Activated CD8-positive, alpha-beta memory T cell treated with anti-CD3 and anti-CD28 coated beads for 1 hour (primary cell): ENCODE data around the gene MRPL11.

Experiments used
- DNase-seq, 2 donors: peaks; one replicate each; pipeline ENCODE4 v3.0.0-alpha.2; 2020; ENCODE audit warnings: low read depth in 1 of 2; ENCODE audit errors: extremely low read depth in 1 of 2

Gene MRPL11

DNA sequence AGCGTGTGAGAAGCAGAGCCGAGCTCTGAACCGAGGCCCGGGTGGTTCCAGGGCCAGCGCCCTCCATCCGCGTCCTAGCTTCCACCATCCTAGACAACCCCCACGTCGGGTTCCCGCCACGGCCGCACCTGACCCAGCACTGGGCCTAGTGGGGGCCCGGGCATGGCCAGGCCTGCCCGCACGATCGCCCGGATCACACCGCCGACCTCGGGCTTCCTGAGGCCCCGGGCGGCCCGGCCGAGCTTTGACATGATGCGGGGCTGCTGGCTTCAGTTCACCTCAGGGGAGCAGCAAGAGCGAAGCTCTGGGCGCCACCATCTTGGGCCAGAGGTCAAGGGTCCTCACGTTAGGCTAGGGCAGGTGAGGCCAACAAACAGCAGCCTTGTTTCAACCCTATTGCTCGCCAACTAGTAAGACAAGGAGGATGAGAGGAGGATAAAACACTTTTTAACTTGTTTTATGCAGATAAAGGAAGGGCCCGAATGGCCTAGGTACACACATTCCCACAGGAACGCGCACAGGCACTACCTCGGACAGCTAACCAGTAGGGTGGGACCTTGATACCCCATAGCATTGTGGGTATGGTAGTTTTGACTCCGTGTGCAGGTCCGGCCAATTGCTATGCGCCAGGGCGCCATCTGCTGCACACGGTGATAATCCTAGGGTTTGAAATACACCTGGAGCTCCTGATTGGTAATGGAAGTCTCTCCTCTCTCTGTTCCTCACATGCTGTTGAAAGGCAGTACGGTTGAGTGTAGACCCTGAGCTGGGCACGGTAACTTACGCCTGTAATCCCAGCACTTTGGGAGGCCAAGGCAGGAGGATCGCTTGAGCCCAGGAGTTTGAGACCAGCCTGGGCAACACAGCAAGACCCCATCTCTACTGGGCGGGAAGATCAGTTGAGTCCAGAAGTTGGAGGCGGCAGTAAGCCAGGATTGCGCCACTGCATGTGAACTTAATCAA lies at the start of gene MRPL11:
TSS of gene MRPL11 (minus strand) at position 345 of the 963 bp plus-strand sequence. CDS start at position 251, 94 bp downstream.
- DNase-seq = peak; percentile 68 to 77

DNA sequence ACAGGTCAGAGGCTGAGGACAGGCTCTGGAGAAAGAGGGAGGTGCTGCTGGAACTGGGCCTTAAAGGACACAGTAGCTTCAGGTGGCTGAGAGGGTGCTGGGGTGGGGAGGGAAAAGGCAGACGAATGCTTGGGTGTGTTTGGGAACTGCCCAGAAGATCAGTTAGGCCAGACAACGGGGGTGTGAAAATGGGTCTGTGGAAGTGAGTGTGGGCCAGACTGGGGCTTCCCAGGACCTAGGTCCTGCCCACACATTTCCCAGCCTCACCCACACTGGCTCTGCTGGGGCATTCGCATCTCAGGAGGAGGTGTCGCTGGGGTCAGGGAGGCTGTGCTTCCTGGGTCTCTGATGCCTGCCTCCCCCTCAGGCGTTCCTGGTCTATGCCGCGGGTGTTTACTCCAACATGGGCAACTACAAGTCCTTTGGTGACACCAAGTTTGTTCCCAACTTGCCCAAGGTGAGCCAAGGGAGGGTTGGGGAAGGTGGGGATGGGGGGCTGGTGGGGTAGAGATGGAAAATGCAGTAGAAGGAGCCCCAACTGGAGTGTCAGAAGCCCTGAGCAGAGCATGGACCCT lies 46.2 kb upstream of the MRPL11 start:
- DNase-seq = no peak

DNA sequence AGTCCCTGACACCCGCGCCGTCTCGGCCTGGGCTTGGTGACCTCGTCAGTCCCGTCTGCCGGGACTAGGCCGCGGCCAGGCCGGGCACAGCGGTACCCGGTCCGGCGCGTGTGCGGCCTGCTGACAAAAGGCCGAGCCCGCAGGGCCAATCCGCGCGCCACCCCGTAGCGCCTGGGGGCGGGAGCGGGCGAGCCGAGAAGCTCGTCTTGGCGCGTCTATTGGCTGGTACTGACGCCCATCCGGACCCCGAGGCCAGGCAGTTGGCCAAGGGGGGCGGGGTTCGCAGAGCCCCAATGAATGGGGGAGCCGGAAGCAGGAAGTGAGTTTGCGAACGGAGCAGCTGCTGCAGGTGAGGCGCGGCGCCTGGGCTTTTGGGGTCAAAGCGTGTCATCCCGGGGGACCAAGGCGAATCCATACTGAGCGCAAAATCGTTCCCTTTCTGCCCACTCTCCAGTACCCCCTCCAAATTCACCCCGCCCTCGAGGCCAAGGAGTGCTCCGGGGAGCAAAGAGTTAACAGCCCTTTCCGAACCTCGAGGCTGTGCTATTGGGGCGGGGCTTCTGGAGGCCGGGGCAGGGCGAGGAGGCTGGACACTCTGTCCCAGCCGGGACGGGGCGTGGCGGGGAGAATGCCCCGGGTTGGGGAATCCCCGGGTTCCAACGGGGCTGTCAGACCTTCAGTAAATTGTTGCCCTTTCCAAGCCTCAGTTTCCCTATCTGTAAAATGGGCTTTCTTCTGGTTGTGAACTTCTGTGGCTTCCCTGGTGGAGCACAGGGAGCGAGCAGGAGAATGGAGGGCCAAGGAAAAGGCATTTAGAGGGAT lies 41.7 kb upstream of the MRPL11 start, which contains the start of gene DPP3:
TSS of gene DPP3 (plus strand) at position 318 of the 822 bp plus-strand sequence. CDS start 1,767 bp downstream, outside the sequence.
- DNase-seq = peak; percentile 88 to 91

DNA sequence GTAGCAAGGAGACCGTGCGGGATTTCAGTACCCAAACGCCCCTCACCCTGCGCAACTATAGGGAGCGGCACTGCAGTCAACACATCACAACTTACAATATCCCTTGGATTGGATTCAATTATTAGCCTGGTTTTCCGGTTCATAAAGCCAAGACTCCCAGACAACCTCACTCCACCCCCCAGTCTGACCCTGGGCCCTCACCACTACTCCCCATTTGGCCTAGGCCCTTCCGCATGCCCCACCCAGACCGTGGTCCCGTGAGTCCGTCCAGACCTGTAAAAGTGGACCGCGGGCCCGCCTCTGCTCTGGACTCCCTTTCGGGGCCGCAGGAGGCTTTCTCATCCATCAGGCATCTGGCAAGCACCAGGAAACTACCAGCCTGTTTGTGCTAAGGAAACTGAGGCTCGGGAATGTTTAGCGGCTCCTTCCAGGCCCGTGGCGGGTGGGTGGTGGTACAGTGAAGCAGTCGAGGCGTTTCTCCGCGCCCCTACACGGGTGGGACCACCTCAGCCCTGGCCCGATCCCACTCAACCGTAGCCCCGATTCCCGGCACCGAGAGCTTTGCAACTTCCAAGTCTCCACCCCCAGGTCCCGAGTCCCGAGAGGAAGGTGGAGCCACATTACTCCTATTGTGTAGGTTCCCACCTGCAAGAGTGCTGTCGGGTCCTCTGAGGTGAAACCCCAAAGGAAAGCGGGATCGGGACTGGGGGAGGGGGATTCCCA lies 40.9 kb upstream of the MRPL11 start:
- DNase-seq = no peak

DNA sequence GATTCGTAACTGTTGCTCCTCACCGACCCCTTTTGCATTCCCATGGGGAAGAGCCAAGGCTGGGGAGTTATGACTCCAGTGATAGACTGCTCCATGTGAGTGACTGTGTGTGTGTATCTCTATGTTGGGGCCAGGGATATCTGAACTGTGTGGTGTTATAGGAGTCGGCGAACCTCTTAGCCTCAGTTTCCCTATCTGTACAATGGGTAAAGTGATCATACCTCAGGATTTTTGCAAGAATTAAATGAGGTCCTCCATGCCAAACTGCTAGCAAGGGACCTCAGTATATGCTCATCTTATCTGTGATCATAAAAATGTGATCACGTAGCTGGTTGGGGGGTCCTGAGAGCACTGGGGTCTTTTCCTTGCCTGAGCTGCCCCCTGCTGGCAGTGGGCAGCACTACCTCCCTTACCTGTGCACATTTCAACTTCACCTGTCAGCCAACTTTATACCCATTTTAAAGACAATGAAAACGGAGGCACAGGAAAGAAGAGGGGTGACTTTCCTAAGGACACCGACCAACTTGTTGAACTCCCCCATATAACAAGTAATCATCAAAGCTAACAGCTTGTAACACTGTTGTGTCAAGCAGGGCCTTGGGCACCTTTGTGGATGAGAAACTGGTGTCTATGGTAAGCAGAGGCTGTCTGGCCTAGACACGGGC lies 40.2 kb upstream of the MRPL11 start:
- no peak for DNase-seq

DNA sequence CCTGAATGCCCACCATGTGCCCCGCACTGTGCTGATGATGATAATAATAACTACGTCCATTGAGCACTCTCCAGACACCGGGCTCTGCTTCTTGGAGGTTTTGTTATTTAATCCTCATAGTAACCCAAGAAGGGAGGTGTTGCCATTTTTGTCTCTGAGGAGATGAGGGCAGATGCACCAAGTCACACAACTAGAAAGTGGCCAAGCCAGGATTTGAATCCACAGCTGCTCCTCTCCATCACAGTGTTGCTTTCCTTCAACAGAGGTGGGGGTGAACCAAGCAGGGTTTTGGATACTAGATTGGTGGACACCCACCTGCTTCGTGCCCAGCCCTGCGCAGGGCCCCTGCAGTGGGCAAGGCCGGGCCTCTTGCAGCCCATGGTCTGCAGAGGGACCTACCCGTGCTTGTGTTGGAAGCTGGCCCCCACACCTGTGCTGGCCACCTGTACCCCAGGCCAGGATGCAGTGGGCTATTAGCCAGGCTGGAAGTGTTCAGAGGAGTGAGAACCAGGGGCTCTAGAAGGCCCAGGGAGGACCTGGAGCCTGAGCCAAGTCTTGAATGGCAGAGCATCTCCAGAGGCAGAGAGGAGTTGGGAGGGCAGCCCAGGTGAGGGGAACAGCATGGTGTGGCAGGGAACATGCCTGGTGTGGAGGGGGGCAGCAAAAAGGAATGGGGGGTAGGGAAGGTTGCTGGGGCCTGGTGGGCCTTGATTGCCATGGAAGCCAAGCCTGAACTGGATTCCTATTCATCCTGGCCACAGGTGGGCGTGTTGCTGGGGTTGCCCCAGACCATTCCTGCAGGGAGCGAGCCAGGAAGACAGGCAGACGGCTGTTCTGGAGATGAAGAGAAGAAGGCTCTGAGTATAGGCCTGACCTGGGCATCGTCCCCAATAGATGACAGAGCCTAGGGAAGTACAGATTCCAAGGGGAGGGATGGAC lies 38.9 kb upstream of the MRPL11 start:
- DNase-seq = no peak

DNA sequence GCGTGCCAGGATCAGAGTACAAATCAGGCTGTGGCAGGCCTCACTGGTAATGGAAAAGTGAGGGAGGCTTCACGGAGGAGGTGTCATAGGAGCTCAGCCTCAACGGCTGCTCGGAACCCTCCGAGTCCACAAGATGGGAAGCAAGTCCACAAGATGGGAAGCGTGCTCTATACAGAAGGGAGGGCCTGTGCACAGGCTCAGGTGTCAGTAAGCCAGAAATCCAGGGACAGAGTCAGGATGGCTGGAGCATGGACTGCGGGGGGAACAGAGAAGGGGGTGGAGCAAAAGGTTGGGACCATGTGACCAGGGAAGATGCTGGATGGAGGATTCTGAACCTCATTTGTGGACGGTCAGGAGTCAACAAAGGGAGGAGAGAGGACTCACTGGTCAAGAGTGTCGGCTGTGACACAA lies 38.2 kb upstream of the MRPL11 start:
- no peak for DNase-seq

DNA sequence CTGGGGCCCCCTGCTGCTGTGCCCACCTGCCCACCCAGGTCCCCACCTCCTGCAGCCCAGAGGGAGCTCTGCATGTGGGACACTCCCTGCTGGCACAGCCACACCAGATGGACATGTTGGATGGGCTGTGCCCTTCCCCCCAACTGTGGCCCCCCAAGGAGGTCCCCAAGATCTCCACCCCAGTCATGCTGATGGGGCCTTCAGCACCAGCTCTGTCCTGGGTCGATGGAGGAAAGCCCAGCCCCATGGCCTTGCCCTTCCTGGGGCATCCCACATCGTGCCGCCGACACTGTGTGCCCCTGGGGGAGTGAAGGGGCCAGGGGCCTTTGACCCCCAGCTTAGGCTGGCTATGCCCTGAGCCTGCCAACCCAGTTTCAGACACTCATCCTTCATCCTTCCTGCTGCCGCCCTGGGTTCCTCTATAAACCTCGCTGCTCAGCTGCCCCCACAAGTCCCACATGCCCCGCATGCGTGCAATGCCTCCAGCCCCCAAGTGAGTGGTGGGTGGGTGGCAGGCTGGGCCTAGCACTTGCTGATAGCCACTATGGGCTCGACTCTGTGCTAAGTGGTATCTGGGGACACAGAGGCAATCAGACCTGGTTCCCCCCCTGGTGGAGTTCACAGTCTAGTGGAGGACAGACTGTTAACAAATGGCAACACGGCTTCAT lies 37.7 kb upstream of the MRPL11 start:
- no peak for DNase-seq

DNA sequence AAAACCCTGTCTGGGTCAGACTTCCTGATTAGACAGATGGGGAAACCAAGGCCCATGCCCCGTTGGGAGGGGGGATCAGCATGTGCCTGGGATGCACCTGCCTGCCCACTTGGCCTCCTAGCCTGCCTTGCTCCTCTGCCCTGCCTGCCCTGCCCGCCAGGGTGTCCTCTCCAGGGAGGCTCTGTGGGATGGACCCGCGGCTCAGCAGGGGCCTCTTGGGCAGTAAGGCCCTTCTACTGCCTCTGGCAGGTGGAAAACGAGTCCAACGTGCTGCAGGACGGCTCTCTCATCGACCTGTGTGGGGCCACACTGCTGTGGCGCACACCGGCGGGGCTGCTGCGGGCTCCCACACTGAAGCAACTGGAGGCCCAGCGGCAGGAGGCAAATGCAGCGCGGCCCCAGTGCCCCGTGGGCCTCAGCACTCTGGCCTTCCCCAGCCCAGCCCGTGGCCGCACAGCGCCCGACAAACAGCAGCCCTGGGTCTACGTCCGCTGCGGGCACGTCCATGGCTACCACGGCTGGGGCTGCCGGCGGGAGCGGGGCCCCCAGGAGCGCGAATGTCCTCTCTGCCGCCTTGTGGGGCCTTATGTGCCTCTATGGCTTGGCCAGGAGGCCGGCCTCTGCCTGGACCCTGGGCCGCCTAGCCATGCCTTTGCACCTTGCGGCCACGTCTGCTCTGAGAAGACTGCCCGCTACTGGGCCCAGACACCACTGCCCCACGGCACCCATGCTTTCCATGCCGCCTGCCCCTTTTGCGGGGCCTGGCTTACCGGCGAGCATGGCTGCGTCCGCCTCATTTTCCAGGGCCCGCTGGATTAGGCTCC lies 36.9 kb upstream of the MRPL11 start:
- DNase-seq = no peak

DNA sequence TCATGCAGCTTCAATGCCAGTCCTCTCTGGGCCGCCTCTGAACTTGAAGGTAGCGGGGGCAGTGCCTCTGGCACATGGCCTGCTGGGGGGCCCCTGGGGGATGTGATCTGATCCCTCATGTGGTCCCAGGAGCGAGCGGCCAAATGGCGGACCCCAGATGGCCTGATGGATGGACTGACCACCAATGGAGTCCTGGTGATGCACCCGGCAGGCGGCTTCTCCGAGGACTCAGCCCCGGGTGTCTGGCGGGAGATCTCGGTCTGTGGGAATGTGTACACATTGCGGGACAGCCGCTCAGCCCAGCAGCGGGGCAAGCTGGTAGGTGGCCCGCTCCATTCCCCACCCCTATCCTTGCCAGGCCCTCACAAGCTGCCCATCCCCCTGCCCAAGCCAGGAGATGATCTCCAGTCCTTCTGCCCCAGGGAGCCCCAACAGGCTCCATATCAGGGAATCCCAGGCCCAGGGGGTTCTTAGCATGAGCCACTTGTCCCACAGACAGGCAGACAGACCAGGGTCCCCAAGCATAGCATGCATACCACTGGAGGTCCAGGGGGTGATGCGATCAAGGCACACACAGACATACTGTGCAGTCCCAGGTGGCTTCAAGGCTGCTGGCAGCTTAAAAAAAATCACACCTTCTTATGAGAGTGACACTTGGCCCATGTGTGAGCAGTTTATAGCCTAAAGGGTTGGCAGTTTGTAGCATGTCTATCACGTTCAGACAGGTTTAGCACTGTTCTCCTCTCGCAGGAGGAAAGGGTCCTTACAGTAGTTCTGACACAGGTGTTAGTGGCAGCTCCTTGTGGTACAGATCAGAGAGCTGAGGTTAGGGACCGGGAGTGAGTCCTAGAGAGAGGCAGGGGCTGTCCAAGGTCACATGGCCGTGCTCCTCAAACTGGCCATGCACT lies 35.2 kb upstream of the MRPL11 start:
- no peak for DNase-seq

DNA sequence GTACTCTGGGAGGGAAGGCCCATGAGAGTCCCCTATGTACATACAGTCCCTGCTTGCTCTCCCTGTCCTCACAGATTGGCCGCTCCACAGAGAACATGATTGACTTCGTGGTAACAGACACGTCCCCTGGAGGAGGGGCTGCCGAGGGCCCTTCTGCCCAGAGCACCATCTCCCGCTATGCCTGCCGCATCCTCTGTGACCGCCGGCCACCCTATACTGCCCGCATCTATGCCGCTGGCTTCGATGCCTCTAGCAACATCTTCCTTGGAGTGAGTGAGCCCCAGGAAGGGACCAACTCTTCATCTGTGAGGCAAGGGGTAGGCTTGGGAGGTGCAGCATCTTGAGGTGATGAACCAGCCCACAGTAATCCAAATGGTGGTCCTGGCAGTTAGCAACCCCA lies 34.5 kb upstream of the MRPL11 start:
- no peak for DNase-seq

DNA sequence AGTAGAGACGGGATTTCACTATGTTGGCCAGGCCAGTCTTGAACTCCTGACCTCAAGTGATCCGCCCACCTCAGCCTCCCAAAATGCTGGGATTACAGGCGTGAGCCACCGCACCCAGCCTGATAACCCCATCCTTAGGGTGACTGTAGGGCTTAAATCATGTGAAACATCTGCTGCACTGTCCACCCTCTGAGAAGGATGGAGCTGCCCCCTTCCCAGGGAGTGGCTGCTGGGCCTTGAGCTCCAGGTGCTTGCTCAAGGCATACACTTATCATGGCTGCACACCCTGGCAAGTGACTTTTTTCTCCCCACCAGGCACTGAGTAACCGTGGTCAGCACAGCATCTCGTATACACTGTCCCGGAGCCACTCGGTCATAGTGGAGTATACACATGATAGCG lies 33.4 kb upstream of the MRPL11 start:
- no peak for DNase-seq

DNA sequence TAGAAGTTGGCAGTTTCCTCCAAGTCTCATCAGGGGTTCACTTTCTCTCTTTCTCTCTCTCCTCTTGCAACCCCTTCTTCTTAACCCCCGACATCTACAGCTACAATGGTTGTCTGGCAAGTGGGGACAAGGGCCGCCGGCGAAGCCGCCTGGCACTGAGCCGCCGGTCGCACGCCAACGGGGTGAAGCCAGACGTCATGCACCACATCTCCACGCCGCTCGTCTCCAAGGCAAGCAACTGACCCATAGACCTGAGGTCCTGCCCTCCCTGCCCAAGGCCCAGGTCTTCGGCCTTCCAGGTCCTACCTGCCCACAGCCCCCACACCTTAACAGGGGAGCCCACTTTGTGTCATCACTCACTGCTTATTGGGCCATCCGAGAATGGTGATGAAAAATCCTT lies 32.5 kb upstream of the MRPL11 start:
- DNase-seq = no peak

DNA sequence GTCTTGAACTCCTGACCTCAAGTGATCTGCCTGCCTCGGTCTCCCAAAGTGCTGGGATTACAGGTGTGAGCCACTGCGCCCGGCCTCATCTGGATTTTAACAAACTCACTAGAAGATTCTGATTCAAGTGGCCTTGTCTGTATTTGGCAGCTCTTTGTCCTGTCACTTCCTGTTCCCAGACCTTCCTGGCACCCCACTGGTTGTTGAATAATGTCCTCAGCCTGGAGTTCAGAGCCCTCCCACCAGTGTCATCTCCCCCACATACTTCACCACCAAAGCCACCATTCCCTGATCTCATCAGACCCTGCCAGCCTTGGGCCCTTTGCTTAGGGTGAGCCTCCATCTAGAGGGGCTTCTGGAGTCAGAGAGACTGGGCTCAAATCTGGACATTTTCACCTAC lies 31.4 kb upstream of the MRPL11 start:
- no peak for DNase-seq

DNA sequence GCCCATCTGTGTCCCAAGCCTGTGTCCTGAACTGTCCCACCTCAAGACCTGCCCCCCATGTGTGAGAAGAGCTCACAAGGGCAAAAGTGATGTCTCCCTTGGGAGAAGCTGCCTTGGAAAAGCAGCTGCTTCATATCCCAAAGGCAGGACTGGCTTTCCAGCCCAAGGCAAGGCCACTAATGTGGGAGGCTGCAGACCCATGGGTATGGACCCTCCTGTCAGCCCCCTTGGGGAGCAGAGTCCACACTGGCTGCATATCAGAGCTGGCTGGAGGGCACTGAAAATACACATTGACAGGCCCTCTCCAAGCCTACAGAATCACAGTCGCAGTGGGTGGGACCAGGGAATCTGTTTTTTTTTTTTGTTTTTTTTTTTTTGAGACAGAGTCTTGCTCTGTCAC lies 30.8 kb upstream of the MRPL11 start:
- no peak for DNase-seq

DNA sequence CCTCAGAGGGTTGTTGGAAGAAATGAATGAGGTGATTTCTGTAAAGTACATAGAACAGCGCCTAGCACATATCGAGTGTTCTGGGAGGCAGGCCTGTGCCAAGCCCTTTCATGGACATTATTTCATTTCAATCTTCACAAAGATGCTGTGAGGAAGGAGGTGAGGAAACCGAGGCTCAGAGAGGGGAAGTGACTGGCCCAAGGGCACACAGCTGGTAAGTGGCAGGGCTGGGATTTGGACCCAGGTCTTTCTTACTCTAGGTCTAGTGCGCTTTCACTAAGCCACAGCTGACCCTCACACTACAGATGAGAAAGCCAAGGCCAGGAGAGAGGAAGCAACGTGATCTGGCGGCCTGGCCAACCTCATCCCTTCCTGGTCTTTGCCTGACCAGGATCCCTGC lies 30.0 kb upstream of the MRPL11 start:
- DNase-seq = no peak

DNA sequence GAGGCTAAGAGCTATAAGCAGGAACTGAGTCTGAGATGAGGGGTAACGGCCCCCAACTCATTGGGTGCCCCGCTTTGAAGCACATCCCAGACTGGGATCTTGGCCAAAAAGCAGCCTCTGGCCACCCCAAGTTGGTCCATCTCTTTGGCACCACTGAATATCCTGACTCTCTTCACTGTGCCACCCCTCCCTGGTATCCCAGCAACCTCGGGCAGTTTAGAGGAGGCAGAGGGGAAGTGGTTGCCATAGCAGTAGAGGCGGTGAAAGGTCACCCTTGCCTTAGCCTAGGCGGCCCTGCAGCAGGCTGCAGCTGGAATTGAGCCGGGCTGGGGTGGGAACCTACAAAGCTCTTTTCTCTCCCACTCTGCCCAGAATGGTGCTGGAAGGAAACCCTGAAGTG lies 29.1 kb upstream of the MRPL11 start:
- DNase-seq = no peak
